Bladder microvascular endothelial cell (primary cell): ENCODE data around the gene RTL1. TPM values are rescaled to one million over a fixed set of nuclear protein-coding genes. Genes with fewer than 3 reads are reported as not detected.

ENCODE experiments used
- total RNA-seq: library from RNA; depleted of rRNA; stranded (reverse); fragments of >200 nt; gene quantifications from 2 replicates; pipeline ENCODE4 v1.2.3, GENCODE V29; 2014

Gene RTL1
- not detected in 2 replicates for total RNA-seq

DNA sequence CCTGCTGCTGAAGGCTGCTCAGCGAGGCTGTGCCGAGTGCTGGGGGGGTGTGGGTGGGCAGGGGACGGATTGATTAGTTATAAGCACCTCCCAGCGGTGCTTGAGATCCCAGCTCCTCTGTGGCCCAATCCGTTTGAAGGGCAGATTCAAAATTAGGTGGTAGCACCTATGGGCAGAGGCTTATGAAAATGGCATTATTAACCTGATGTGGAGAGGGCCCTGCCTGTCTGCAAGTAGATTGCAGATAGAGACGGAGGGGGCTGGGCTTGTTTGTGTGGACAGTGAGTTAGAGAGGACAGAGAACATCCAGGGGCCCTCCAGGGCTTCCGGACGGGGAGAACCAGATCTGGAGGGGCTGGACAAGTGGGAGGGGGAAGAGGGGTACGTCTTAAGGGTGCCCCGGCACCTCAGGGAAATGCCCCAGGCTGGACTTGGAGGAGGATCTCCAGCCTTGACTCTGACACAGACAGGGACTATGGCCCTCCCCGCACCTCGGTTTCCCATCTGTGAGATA, at the start of gene RTL1:
TSS of gene RTL1 (minus strand) at position 51 of the 514 bp plus-strand sequence. CDS start 18,934 bp downstream, outside the sequence.

Other genes starting within 250 kb of the RTL1 start
- not detected in 2 replicates for gene DLK1, start 176.8 kb downstream of the RTL1 start, total RNA-seq
- gene MEG3, start 77.6 kb downstream of the RTL1 start, total RNA-seq, result 3.1 and 10.6 TPM in 2 replicates